Uterus (tissue), 4 donors: Measurements from ENCODE around the gene DRAM1. TPM values are rescaled to one million over a fixed set of nuclear protein-coding genes. Genes with fewer than 3 reads are reported as not detected.

Experiments used
- DNase-seq, 2 donors: peaks; one replicate each; pipeline ENCODE4 v3.0.0-alpha.2; 2019 to 2020
- H3K27ac ChIP-seq, 2 donors: fragments of 200-600 bp; sonication (generic); 1 replicate in 1 of 2; 2 replicates in 1 of 2; pipeline ENCODE4 v1.5.1; 2016 to 2018
- H3K27me3 ChIP-seq, 2 donors: fragments of 200-600 bp; sonication (generic); one replicate each; pipeline ENCODE4 v1.5.1; 2018 to 2019; ENCODE audit warnings: control low read depth in 1 of 2
- H3K36me3 ChIP-seq, 2 donors: fragments of 200-600 bp; sonication (generic); one replicate each; pipeline ENCODE4 v1.5.1; 2019; ENCODE audit warnings: control low read depth in 1 of 2
- H3K4me1 ChIP-seq, 2 donors: fragments of 200-600 bp; sonication (generic); one replicate each; pipeline ENCODE4 v1.5.1; 2018 to 2019; ENCODE audit warnings: control low read depth in 1 of 2
- H3K4me3 ChIP-seq, 2 donors: fragments of 200-600 bp; sonication (generic); 1 replicate in 1 of 2; 2 replicates in 1 of 2; pipeline ENCODE4 v1.5.1; 2018 to 2019; ENCODE audit warnings: mild to moderate bottlenecking in 1 of 2
- H3K9me3 ChIP-seq, 2 donors: fragments of 200-600 bp; sonication (generic); one replicate each; pipeline ENCODE4 v1.5.1; 2019; ENCODE audit warnings: control low read depth in 1 of 2
- POLR2A ChIP-seq, 2 donors: fragments of 450-650 bp; IDR thresholded peaks; one replicate each; pipeline ENCODE4 v1.6.1; 2016; ENCODE audit warnings: antibody characterized with exemption in 2 of 2, mild to moderate bottlenecking in 1 of 2, moderate library complexity in 1 of 2
- intact Hi-C: fragments of 100-400 bp; cut with DNase I; formaldehyde crosslinking; loops from one replicate; pipeline ENCODE4 v1.15.1; 2023; ENCODE audit warnings: low total_unique reads
- total RNA-seq, 4 donors: library from RNA; depleted of rRNA in 3 of 4; stranded (reverse); fragments of >200 nt in 3 of 4; gene quantifications; one replicate each; pipeline versions ENCODE4 v1.1.0 to v1.2.4, GENCODE V29; 2014 to 2023
- TF ChIP-seq, protein P1 (sequence below), 4 experiments: fragments of 200-600 bp in 2 of 4; fragments of 450-650 bp in 2 of 4; sonication (generic) in 2 of 4; IDR thresholded peaks; one replicate each; pipeline ENCODE4 v1.5.1; 2016 to 2019; ENCODE audit warnings: antibody characterized with exemption in 4 of 4, mild to moderate bottlenecking in 2 of 4, moderate library complexity in 1 of 4
- donor health status: DM: yes; HTN: yes; CAD: no.

DRAM1 gene, protein sequence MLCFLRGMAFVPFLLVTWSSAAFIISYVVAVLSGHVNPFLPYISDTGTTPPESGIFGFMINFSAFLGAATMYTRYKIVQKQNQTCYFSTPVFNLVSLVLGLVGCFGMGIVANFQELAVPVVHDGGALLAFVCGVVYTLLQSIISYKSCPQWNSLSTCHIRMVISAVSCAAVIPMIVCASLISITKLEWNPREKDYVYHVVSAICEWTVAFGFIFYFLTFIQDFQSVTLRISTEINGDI
- 10 to 100 TPM in 2 of 4 donors, 1 to 10 TPM in 2; 2.0 to 25.4 (median 9.9) TPM for total RNA-seq

DNA sequence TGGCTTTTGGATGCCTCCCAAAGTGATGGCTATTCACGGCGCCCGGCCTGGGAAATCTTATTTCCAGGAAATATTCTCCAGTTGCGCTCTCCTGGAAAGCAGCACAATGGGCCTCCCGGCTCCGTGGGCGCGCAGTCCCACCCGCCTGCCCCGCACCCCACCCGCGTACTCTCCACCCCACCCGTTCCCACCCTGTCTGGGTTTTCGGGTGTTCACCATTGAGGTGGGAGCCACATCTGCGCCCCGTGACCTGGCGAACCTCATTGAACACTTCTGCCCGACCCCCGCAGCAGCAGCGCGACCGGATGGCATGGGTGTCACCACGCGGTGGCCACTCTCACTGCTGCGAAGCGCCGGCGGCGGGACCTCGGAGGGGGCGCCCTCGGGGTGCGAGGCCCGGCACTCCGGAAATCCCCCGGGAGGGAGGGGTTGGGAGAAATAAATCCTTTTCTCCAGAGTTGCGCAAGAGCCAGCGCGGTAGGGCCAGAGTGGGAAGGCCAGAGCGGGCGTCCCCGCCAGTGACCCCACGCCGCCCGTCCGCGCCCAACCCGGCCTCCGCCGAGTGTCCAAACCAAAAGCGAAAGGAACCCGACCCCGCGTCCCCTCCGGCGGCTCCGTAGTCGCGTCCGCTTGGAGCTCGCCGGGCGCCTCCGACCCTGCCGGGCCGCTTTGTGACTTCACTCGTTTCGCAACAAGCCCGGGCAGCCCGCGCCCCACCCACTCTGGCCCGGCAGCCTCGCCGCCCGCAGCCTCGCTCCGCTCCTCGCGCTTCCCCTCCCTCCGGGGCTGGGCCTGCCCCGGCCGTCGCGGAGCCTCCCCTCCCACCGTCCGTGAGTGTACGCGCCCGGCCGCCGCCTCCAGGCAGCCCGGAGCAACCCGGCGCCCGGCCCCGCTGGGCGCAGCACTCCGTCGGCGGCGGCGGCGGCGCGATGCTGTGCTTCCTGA, at the start of gene DRAM1:
TSS of gene DRAM1 (plus strand) at position 720 of the 945 bp plus-strand sequence. CDS start at position 930, 210 bp downstream.
- intact Hi-C loops = no loop called here
- TF ChIP-seq, protein P1, sequence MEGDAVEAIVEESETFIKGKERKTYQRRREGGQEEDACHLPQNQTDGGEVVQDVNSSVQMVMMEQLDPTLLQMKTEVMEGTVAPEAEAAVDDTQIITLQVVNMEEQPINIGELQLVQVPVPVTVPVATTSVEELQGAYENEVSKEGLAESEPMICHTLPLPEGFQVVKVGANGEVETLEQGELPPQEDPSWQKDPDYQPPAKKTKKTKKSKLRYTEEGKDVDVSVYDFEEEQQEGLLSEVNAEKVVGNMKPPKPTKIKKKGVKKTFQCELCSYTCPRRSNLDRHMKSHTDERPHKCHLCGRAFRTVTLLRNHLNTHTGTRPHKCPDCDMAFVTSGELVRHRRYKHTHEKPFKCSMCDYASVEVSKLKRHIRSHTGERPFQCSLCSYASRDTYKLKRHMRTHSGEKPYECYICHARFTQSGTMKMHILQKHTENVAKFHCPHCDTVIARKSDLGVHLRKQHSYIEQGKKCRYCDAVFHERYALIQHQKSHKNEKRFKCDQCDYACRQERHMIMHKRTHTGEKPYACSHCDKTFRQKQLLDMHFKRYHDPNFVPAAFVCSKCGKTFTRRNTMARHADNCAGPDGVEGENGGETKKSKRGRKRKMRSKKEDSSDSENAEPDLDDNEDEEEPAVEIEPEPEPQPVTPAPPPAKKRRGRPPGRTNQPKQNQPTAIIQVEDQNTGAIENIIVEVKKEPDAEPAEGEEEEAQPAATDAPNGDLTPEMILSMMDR (IDR thresholded peaks at IDR 0.05) = no peak
- peak; percentile 75 to 91 for TF ChIP-seq POLR2A (IDR thresholded peaks at IDR 0.05)
- peak within 1 kb of the TSS; percentile 89 to 93 for H3K4me3 ChIP-seq

DNA sequence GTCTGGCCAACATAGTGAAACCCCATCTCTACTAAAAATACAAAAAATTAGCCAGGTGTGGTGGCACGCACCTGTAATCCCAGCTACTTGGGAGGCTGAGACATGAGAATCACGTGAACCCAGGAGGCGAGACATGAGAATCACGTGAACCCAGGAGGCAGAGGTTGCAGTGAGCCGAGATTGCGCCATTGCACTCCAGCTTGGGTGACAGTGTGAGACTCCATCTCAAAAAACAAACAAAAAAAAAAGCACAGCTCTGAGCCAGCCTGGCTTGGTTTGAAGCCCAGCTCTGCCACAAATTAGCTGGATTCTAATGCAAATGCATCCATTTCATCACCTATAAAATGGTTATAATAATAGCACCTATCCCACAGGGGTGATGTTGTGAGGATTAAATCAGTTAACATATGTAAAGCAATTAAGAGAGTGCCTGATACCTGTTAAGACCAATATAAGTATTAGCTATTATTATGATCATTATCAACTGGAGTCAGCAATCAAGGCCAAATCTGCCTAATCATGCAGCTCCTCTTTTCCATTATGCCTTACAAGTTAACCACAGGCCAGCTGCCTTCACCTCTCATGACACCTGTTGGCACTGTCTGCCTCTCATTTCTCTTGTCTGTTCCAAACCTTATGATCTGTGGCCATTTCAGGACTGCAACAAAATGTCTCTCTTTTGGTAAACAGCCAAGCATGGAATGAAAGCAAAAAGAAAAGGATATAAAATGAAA, 48.8 kb upstream of the DRAM1 start:
- Histone ChIP-seq H3K4me1 (no peaks in the 10 kb centered on the region), H3K27me3 (no peaks in the 10 kb centered on the region), H3K36me3 (no peaks in the 10 kb centered on the region), H3K4me3 (no peak overlapping the region), H3K27ac (no peak overlapping the region), H3K9me3 (no peaks in the 10 kb centered on the region)
- no peak for DNase-seq
- TF ChIP-seq, protein P1 (IDR thresholded peaks at IDR 0.05) = no peak
- no peak for TF ChIP-seq POLR2A (IDR thresholded peaks at IDR 0.05)
- intact Hi-C loops = no loop called here

More for the DNA sequence above, at the start of gene DRAM1:
- H3K27me3 ChIP-seq = no peaks in the 10 kb centered on the region
- H3K36me3 ChIP-seq = no peaks in the 10 kb centered on the region
- H3K9me3 ChIP-seq = no peaks in the 10 kb centered on the region
- no peaks in the 10 kb centered on the region for H3K4me1 ChIP-seq
- peak; percentile 91 to 93 for DNase-seq
- peak within 1 kb of the TSS; percentile 96 to 98 for H3K27ac ChIP-seq

DNA sequence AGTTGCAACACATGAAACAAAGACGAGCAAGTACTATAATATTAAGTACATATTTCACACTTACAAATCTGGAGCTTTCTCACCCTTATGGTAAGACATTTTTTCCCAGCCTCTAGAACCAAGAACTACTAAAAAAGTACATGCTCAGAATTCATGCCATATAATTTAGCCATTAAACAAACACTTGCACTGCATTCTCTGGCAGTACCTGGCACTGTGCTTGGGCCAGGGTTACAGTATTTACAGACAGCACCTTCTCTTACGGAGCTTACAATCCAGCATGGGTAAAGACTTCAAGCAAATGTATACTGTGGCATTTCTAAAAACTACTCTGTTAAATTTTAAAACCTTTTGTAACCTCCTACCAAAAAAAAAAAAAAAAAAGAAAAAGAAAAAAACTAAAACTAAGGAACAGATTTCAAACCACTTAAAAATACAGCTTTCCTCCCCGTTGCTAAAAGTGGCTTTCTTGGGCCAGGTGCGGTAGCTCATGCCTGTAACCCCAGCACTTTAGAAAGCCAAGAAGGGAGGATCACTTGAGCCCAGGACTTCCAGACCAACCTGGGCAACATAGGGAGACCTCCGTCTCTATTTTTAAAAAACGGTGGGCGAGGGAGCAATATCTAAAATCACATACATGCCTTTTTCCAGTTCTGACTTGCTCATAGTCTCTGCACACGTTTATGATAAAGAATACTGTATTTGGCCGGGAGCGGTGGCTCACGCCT, 47.6 kb upstream of the DRAM1 start:
- no peaks in the 10 kb centered on the region for H3K27me3 ChIP-seq
- H3K27ac ChIP-seq = peak overlapping the region; percentile 75 to 77
- TF ChIP-seq, protein P1 (IDR thresholded peaks at IDR 0.05) = no peak
- TF ChIP-seq POLR2A (IDR thresholded peaks at IDR 0.05) = no peak
- H3K4me1 ChIP-seq = no peaks in the 10 kb centered on the region
- intact Hi-C loops = no loop called here
- no peak for DNase-seq
- H3K36me3 ChIP-seq = no peaks in the 10 kb centered on the region
- no peaks in the 10 kb centered on the region for H3K9me3 ChIP-seq
- H3K4me3 ChIP-seq = peak overlapping the region; percentile 77 to 91

DNA sequence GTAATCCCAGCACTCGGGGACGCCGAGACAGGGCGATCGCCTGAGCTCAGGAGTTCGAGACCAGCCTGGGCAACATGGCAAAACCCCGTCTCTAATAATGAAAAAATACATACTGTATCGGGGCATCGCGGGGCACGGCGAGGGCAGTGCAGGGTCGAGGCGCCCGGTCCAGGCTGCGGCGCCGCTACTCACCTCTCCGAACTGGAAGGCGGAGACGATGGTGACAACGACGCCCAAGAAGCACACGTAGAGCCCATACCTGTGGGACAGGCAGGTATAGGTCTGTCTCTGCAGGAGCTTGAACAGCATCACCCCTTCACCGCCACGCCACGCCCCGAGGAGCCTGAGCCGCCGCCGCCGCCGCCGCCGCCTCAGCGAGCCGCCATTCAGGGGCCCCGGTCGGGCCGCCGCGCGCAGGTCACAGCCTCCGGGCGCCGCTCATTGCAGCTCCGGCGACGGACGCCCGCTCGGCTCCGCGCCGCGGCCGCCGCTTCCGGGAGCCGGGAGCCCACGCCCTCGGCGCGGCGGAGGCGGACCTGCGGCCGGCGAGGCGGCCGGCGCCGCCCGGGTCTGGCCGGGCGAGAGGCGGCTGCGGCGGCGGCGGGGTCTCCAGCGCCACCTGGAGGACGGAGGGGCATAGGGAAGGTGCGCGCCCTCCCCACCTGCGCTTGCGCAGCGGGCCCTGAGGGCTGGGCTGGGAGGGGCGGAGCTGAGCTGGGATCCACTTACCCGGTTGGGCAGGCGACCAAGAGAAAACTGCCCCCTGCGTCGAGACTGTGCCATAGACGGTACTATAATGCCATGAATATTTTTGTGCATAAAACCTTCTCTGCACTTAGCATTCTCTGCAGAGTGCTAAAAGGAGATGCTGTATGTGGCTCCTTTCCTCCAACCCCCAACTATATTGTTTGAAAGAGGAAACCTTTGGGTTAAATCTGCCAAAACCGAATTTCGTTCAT, 46.7 kb upstream of the DRAM1 start, which contains the start of gene GNPTAB:
TSS of gene GNPTAB (minus strand) at position 593 of the 959 bp plus-strand sequence. CDS start at position 309, 284 bp downstream.
- H3K27me3 ChIP-seq = no peaks in the 10 kb centered on the region
- DNase-seq = peak; percentile 89 to 93
- intact Hi-C loops = no loop called here
- no peaks in the 10 kb centered on the region for H3K4me1 ChIP-seq
- H3K27ac ChIP-seq = peak within 1 kb of the TSS; percentile 75 to 77
- peak within 1 kb of the TSS; percentile 77 to 91 for H3K4me3 ChIP-seq
- H3K9me3 ChIP-seq = no peaks in the 10 kb centered on the region
- TF ChIP-seq, protein P1 (IDR thresholded peaks at IDR 0.05) = peak; percentile 72 to 96 (median 92)
- TF ChIP-seq POLR2A (IDR thresholded peaks at IDR 0.05) = peak; percentile 15 to 32
- H3K36me3 ChIP-seq = no peaks in the 10 kb centered on the region
